Measurements from ENCODE around the gene DOCK9.

DOCK9 gene

GRCh38 chr13:98810746-98811145, 167.1 kb downstream of the DOCK9 start:
- no peak for TF ChIP-seq CTCF (IDR thresholded peaks at IDR 0.05; ENCODE audit: extremely low read depth, missing control alignments)
- no peak for DNase-seq (ENCODE audit: low spot score)

- no peak for TF ChIP-seq CTCF (IDR thresholded peaks at IDR 0.05; ENCODE audit: extremely low read depth, missing control alignments)
- DNase-seq (ENCODE audit: low spot score), result no peak
Observed at GRCh38 chr13:98809345-98809777, 168.5 kb downstream of the DOCK9 start.

- no peak for TF ChIP-seq CTCF (IDR thresholded peaks at IDR 0.05; ENCODE audit: extremely low read depth, missing control alignments)
Observed at GRCh38 chr13:98807774-98808173, 170.1 kb downstream of the DOCK9 start.

GRCh38 chr13:98804336-98804855, 173.5 kb downstream of the DOCK9 start:
- DNase-seq (ENCODE audit: low spot score), result no peak
- no peak for TF ChIP-seq CTCF (IDR thresholded peaks at IDR 0.05; ENCODE audit: extremely low read depth, missing control alignments)

More at GRCh38 chr13:98807774-98808173, 170.1 kb downstream of the DOCK9 start:
- DNase-seq (ENCODE audit: low spot score), result no peak

- no peak for DNase-seq (ENCODE audit: low spot score)
- TF ChIP-seq CTCF (IDR thresholded peaks at IDR 0.05; ENCODE audit: extremely low read depth, missing control alignments), result no peak
Observed at GRCh38 chr13:98803921-98804320, 173.9 kb downstream of the DOCK9 start.

- DNase-seq (ENCODE audit: low spot score), result no peak
- no peak for TF ChIP-seq CTCF (IDR thresholded peaks at IDR 0.05; ENCODE audit: extremely low read depth, missing control alignments)
Observed at GRCh38 chr13:98803111-98803561, 174.7 kb downstream of the DOCK9 start.

- no peak for TF ChIP-seq CTCF (IDR thresholded peaks at IDR 0.05; ENCODE audit: extremely low read depth, missing control alignments)
- DNase-seq (ENCODE audit: low spot score), result no peak
Observed at GRCh38 chr13:98802559-98802958, 175.3 kb downstream of the DOCK9 start.
